Mucosa of stomach (tissue), 1 donor: Measurements from ENCODE around the gene SRRM2.

ENCODE experiments used
- H3K27me3 ChIP-seq: one replicate; pipeline ENCODE4 v1.7.0; 2013; ENCODE audit warnings: mild to moderate bottlenecking, low read length; ENCODE audit not compliant: control insufficient read depth, insufficient read depth
- H3K36me3 ChIP-seq: one replicate; pipeline ENCODE4 v1.7.0; 2013; ENCODE audit warnings: low read length; ENCODE audit not compliant: control insufficient read depth, insufficient read depth
- H3K4me1 ChIP-seq: one replicate; pipeline ENCODE4 v1.7.0; 2013; ENCODE audit warnings: mild to moderate bottlenecking, low read length; ENCODE audit not compliant: control insufficient read depth, insufficient read depth
- H3K4me3 ChIP-seq: one replicate; pipeline ENCODE4 v1.7.0; 2013; ENCODE audit warnings: low read length
- H3K9ac ChIP-seq: one replicate; pipeline ENCODE4 v1.7.0; 2013; ENCODE audit warnings: mild to moderate bottlenecking, low read length, moderate library complexity
- H3K9me3 ChIP-seq: one replicate; pipeline ENCODE4 v1.7.0; 2013; ENCODE audit warnings: mild to moderate bottlenecking, low read length, moderate library complexity; ENCODE audit not compliant: control insufficient read depth
- donor health status: Pancreatic carcinoma.

The SRRM2 gene

GRCh38 chr16:2752035-2752849 is at the start of gene SRRM2:
SRRM2 (plus strand) TSS chr16:2752638; CDS start chr16:2756365, 3,727 bp downstream.
- peak within 1 kb of the TSS; percentile 56 for H3K4me3 ChIP-seq
- H3K4me1 ChIP-seq, result peaks cover 27% of the 10 kb centered on the region

GRCh38 chr16:2702871-2703745 is 49.3 kb upstream of the SRRM2 start:
- H3K9me3 ChIP-seq, result no peaks in the 10 kb centered on the region
- no peak overlapping the region for H3K9ac ChIP-seq
- H3K4me3 ChIP-seq, result no peak overlapping the region
- H3K36me3 ChIP-seq, result peaks cover 16% of the 10 kb centered on the region
- no peaks in the 10 kb centered on the region for H3K4me1 ChIP-seq
- H3K27me3 ChIP-seq, result no peaks in the 10 kb centered on the region

More at GRCh38 chr16:2752035-2752849, at the start of gene SRRM2:
- peak within 1 kb of the TSS; percentile 84 for H3K9ac ChIP-seq
- no peaks in the 10 kb centered on the region for H3K27me3 ChIP-seq
- H3K9me3 ChIP-seq, result no peaks in the 10 kb centered on the region
- H3K36me3 ChIP-seq, result peaks cover 3% of the 10 kb centered on the region

- Histone ChIP-seq H3K36me3 (peaks cover 16% of the 10 kb centered on the region), H3K9ac (no peak overlapping the region), H3K4me1 (no peaks in the 10 kb centered on the region), H3K9me3 (no peaks in the 10 kb centered on the region), H3K4me3 (no peak overlapping the region), H3K27me3 (no peaks in the 10 kb centered on the region)
These were observed 48.1 kb upstream of the SRRM2 start for GRCh38 chr16:2704166-2704982.

GRCh38 chr16:2704983-2705275 is 47.5 kb upstream of the SRRM2 start:
- H3K4me1 ChIP-seq, result no peaks in the 10 kb centered on the region
- no peaks in the 10 kb centered on the region for H3K27me3 ChIP-seq
- no peaks in the 10 kb centered on the region for H3K9me3 ChIP-seq
- no peak overlapping the region for H3K4me3 ChIP-seq
- no peak overlapping the region for H3K9ac ChIP-seq
- peaks cover 16% of the 10 kb centered on the region for H3K36me3 ChIP-seq

GRCh38 chr16:2705351-2705750 is 47.1 kb upstream of the SRRM2 start:
- Histone ChIP-seq H3K4me3 (no peak overlapping the region), H3K4me1 (no peaks in the 10 kb centered on the region), H3K9ac (no peak overlapping the region), H3K9me3 (no peaks in the 10 kb centered on the region), H3K27me3 (no peaks in the 10 kb centered on the region), H3K36me3 (peaks cover 16% of the 10 kb centered on the region)

GRCh38 chr16:2706085-2706484 is 46.4 kb upstream of the SRRM2 start:
- Histone ChIP-seq H3K27me3 (no peaks in the 10 kb centered on the region), H3K9me3 (no peaks in the 10 kb centered on the region), H3K36me3 (peaks cover 8% of the 10 kb centered on the region), H3K4me3 (no peak overlapping the region), H3K9ac (no peak overlapping the region), H3K4me1 (no peaks in the 10 kb centered on the region)

GRCh38 chr16:2706611-2707311 is 45.7 kb upstream of the SRRM2 start:
- Histone ChIP-seq H3K9ac (no peak overlapping the region), H3K36me3 (peaks cover 8% of the 10 kb centered on the region), H3K4me1 (no peaks in the 10 kb centered on the region), H3K4me3 (no peak overlapping the region), H3K9me3 (no peaks in the 10 kb centered on the region), H3K27me3 (no peaks in the 10 kb centered on the region)

GRCh38 chr16:2707368-2708289 is 44.8 kb upstream of the SRRM2 start:
- H3K4me3 ChIP-seq, result no peak overlapping the region
- H3K36me3 ChIP-seq, result peaks cover under 1% of the 10 kb centered on the region
- H3K27me3 ChIP-seq, result no peaks in the 10 kb centered on the region
- no peak overlapping the region for H3K9ac ChIP-seq
- no peaks in the 10 kb centered on the region for H3K4me1 ChIP-seq
- H3K9me3 ChIP-seq, result no peaks in the 10 kb centered on the region

GRCh38 chr16:2708290-2708639 is 44.2 kb upstream of the SRRM2 start:
- Histone ChIP-seq H3K9me3 (no peaks in the 10 kb centered on the region), H3K4me3 (no peak overlapping the region), H3K27me3 (no peaks in the 10 kb centered on the region), H3K36me3 (no peaks in the 10 kb centered on the region), H3K9ac (no peak overlapping the region), H3K4me1 (no peaks in the 10 kb centered on the region)

- Histone ChIP-seq H3K4me3 (no peak overlapping the region), H3K9ac (no peak overlapping the region), H3K36me3 (no peaks in the 10 kb centered on the region), H3K9me3 (no peaks in the 10 kb centered on the region), H3K4me1 (no peaks in the 10 kb centered on the region), H3K27me3 (no peaks in the 10 kb centered on the region)
These were observed 43.4 kb upstream of the SRRM2 start for GRCh38 chr16:2708955-2709587.
